ENCODE results near the gene CATSPERD. TPM values are rescaled to one million over a fixed set of nuclear protein-coding genes. Genes with fewer than 3 reads are reported as not detected.
"Not testable (repeated sequence)": the region's sequence is repeated elsewhere in the genome, so short reads cannot be mapped to it uniquely, and the experiment has no call there.

The CATSPERD gene
- total and polyA plus RNA-seq, 12 donors, result not detected

DNA sequence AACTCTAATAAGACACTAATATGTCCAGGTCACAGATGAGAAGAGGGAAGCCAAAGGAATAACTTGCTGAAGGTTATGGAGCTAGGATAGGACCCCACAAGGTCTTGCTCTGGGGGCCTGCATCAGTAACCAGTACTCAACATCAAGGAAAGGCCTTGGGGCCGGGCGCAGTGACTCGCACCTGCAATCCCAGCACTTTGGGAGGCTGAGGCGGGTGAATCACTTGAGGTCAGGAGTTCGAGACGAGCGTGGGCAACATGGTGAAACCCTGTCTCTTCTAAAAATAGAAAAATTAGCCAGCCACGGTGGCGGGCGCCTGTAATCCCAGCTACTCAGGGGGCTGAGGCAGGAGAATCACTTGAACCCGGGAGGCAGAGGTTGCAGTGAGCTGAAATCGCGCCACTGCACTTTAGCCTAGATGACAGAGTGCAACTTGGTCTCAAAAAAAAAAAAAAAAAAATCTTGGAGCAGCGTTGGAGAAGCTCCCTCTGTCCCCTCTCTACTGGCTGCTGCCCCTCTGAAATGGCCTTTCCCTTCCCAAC is 2.3 kb upstream of the CATSPERD start:
- Histone ChIP-seq H3K27ac (peak overlapping the region; percentile 78 to 100 (median 96)), H3K4me1 (replicated peaks in 1 of 2) (peaks cover 26 to 41% of the 10 kb centered on the region in 2 donors), H3K4me3 (peak overlapping the region in 1 of 4 donors; percentile 89), H3K36me3 (replicated peaks in 1 of 2) (peaks cover 0 to 11% of the 10 kb centered on the region in 2 donors), H3K27me3 (no peaks in the 10 kb centered on the region), H3K9me3 (replicated peaks in 1 of 3) (no peaks in the 10 kb centered on the region)
- DNase-seq, result peak; percentile 42 to 77 (median 74)
- WGBS, 4 donors, result 30 to 57% (median 36%) methylated on average over 12 to 14 of the region's 14 CpGs
- intact Hi-C loops (cut with DNase I), result no loop called here
- TF ChIP-seq, protein P1, sequence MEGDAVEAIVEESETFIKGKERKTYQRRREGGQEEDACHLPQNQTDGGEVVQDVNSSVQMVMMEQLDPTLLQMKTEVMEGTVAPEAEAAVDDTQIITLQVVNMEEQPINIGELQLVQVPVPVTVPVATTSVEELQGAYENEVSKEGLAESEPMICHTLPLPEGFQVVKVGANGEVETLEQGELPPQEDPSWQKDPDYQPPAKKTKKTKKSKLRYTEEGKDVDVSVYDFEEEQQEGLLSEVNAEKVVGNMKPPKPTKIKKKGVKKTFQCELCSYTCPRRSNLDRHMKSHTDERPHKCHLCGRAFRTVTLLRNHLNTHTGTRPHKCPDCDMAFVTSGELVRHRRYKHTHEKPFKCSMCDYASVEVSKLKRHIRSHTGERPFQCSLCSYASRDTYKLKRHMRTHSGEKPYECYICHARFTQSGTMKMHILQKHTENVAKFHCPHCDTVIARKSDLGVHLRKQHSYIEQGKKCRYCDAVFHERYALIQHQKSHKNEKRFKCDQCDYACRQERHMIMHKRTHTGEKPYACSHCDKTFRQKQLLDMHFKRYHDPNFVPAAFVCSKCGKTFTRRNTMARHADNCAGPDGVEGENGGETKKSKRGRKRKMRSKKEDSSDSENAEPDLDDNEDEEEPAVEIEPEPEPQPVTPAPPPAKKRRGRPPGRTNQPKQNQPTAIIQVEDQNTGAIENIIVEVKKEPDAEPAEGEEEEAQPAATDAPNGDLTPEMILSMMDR (IDR thresholded peaks at IDR 0.05), result no peak
- TF ChIP-seq POLR2A (IDR thresholded peaks at IDR 0.05), result no peak

DNA sequence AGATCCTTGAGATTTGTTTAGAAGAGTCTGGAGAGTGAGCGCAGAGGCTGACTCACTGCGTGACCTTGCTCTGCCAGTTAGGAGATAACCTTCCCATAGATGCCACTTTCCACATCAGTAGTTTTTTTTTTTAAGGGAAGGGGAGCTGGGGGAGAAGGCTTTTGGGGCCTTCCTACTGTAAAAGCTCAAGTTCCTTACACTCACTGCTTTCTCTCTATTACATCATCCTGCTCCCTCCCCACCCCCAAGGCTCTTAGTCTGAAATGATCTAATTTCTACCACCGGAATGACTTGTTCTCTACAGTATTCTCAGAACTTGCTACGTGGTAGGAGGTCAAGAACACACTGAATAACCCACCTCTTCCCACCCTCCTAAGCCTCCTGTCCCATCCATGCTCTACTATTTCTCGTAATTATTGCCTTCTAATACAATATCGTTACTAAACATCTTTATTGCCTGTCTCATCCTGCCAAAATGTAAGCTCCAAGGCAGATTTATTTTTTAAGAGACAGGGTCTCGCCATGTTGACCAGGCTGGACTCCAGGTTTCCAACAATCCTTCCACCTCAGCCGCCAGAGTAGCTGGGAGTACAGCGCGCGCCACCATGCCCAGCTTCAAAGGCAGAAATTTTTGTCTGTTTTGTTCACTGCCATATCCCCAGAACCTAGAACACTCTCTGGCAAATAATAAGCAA is 1.7 kb upstream of the CATSPERD start:
- intact Hi-C loops (cut with DNase I), result no loop called here
- Histone ChIP-seq H3K36me3 (replicated peaks in 1 of 2) (peaks cover 0 to 5% of the 10 kb centered on the region in 2 donors), H3K27me3 (no peaks in the 10 kb centered on the region), H3K4me1 (replicated peaks in 1 of 2) (peaks cover 26 to 41% of the 10 kb centered on the region in 2 donors), H3K4me3 (peak overlapping the region in 3 of 4 donors; percentile 71 to 92 (median 89)), H3K9me3 (replicated peaks in 1 of 3) (no peaks in the 10 kb centered on the region), H3K27ac (peak overlapping the region; percentile 78 to 100 (median 96))
- peak; percentile 69 to 88 (median 84) for DNase-seq
- peak in 1 of 2 donors; percentile 80 for TF ChIP-seq POLR2A (IDR thresholded peaks at IDR 0.05)
- TF ChIP-seq, protein P1 (IDR thresholded peaks at IDR 0.05), result no peak
- 16 to 21% (median 18%) methylated on average over 11 of the region's 11 CpGs for WGBS, 4 donors

DNA sequence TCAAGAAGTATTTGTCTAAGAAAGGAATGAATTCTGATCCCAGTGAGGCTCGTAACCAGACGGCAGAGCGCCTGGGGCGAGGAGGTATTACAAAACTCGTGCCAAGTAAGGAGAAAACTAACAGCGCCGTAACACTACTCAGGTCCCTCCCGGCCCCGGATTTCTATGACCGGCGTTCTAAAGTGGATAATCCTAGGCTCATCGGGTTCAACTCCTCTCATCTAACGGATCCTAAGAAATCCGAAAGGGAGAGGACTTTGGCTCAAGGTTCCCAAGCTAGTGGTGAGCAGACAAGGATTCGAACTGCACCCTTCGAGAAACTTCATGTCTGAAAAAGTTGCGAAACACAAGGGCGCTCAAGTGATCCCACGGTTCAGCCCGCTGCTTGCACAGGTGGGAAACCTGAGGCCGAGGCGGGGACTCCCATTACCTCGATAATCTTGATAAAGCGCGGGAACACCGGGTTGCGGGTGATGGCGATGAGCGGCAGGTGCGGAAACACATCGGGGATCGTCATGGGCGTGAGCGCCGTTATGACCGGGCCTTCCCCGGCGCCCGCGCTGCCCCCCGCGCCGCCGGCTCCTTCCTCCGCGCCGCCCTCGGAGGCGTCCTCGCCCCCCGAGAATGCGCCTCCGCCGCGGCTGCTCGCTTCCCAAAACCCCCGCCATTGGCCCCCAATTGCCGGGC is 1.0 kb upstream of the CATSPERD start:
- no peaks in the 10 kb centered on the region for H3K27me3 ChIP-seq
- peak overlapping the region; percentile 12 to 92 (median 80) for H3K4me3 ChIP-seq
- no peaks in the 10 kb centered on the region for H3K36me3 ChIP-seq (replicated peaks in 1 of 2)
- 0 to 1% (median 1%) methylated on average over 14 to 58 of the region's 58 CpGs for WGBS, 4 donors
- no peaks in the 10 kb centered on the region for H3K9me3 ChIP-seq (replicated peaks in 1 of 3)
- intact Hi-C loops (cut with DNase I), result no loop called here
- H3K4me1 ChIP-seq (replicated peaks in 1 of 2), result peaks cover 26 to 41% of the 10 kb centered on the region in 2 donors
- peak overlapping the region; percentile 78 to 100 (median 96) for H3K27ac ChIP-seq
- peak in 5 of 7 donors; percentile 44 to 74 (median 63) for DNase-seq
- TF ChIP-seq, protein P1 (IDR thresholded peaks at IDR 0.05), result no peak
- TF ChIP-seq POLR2A (IDR thresholded peaks at IDR 0.05), result no peak

DNA sequence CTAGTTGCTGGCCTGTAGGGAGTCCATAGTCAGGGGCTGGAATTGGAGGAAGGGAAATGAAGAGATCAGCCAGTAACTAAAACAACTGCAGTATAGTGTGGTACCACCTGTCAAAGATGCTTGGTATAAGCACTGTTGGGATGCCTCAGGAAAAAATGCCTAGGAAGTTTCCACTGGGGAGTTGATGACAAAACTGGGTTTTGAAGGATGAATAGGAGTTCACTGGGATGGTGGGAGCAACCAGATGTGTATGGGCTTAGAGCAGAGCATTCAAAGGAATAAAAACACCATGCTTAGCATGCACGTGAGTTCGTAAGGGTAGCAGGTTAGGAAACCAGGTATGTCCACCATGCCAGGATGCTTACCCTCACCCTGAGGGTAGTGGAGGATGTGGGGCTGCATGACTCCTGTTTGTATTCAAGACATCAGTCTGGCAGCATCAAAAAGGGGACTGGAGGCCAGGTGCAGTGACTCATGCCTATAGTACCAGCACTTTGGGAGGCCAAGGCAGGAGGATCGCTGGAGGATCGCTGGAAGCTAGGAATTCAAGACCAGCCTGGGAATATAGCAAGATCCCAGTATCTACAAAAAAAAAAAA is 7.1 kb downstream of the CATSPERD start:
- H3K36me3 ChIP-seq (replicated peaks in 1 of 2), result no peaks in the 10 kb centered on the region
- no peaks in the 10 kb centered on the region for H3K4me1 ChIP-seq (replicated peaks in 1 of 2)
- no peak overlapping the region for H3K27ac ChIP-seq
- TF ChIP-seq POLR2A (IDR thresholded peaks at IDR 0.05), result no peak
- TF ChIP-seq, protein P1 (IDR thresholded peaks at IDR 0.05), result no peak
- no peak overlapping the region for H3K4me3 ChIP-seq
- intact Hi-C loops (cut with DNase I), result no loop called here
- 85 to 93% (median 90%) methylated on average over 4 of the region's 4 CpGs for WGBS, 4 donors
- no peak for DNase-seq
- H3K9me3 ChIP-seq (replicated peaks in 1 of 3), result peaks cover 0 to 6% (median 0%) of the 10 kb centered on the region in 3 donors
- no peaks in the 10 kb centered on the region for H3K27me3 ChIP-seq

DNA sequence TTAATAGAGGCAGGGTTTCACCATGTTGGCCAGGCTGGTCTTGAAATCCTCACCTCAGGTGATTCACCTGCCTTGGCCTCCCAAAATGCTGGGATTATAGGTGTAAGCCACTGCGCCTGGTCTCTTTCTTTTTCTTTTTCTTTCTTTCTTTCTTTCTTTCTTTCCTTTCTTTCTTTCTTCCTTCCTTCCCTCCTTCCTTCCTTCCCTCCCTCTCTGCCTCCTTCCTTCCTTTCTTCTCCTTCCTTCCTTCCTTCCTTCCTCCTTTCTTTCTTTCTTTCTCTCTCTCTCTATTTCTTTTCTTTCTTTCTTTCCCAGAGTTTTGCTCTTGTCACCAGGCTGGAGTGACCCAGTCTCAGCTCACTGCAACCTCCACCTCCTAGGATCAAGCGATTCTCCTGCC is 12.7 kb downstream of the CATSPERD start:
- H3K4me1 ChIP-seq (replicated peaks in 1 of 2); H3K36me3 ChIP-seq (replicated peaks in 1 of 2); H3K9me3 ChIP-seq (replicated peaks in 1 of 3); H3K27me3 ChIP-seq; H3K4me3 ChIP-seq; intact Hi-C loops (cut with DNase I); H3K27ac ChIP-seq; DNase-seq: not testable (repeated sequence)
- WGBS, 4 donors, result 84 to 89% (median 86%) methylated on average over 2 of the region's 2 CpGs
